ENCODE measurements around the gene CLIP4. TPM values are rescaled to one million over a fixed set of nuclear protein-coding genes. Genes with fewer than 3 reads are reported as not detected.

CLIP4 gene
- total RNA-seq, 1 experiment from 2014 or later: 0.39 TPM

DNA sequence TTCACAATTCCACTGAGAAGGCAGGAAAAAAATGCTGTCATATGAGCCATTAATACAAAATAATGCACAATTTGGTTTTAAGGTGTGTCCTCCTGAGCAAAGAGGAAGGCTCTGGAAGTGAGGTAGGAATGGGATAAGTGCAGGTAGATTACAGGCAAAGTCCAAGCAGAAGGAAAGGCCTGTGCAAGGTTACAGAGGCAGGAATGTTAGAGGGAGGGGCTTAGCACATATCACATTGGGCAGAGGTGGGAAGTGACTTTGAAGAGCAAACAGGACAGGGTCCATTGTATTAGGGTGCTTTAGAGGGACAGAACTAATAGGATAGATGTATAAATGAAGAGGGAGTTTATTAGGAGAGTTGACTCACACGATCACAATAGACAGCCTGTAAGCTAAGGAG is 14.7 kb upstream of the CLIP4 start:
- Mint-ChIP-seq H3K36me3 (peaks cover 10% of the 10 kb centered on the region), H3K27me3 (ENCODE audit: low read depth) (no peaks in the 10 kb centered on the region), H3K4me3 (no peak overlapping the region), H3K27ac (no peak overlapping the region), H3K4me1 (no peaks in the 10 kb centered on the region), H3K9me3 (peaks cover 16% of the 10 kb centered on the region)
- ChIA-PET POLR2A (interaction anchor here (0.7 kb wide), 1 partner anchor 105 kb away, joined by 14 read pairs; no protein-coding TSS in a partner anchor), CTCF (no interaction called here)
- TF ChIP-seq RORB (CRISPR knock-in tag; IDR thresholded peaks at IDR 0.05): no peak
- no peak for TF ChIP-seq NR3C1 (CRISPR knock-in tag; conservative IDR thresholded peaks at IDR 0.05; ENCODE audit: low read depth)
- no peak for TF ChIP-seq TEAD1 (CRISPR knock-in tag; IDR thresholded peaks at IDR 0.05)
- no peak for TF ChIP-seq FOXK1 (CRISPR knock-in tag; IDR thresholded peaks at IDR 0.05)
- TF ChIP-seq, protein P1, sequence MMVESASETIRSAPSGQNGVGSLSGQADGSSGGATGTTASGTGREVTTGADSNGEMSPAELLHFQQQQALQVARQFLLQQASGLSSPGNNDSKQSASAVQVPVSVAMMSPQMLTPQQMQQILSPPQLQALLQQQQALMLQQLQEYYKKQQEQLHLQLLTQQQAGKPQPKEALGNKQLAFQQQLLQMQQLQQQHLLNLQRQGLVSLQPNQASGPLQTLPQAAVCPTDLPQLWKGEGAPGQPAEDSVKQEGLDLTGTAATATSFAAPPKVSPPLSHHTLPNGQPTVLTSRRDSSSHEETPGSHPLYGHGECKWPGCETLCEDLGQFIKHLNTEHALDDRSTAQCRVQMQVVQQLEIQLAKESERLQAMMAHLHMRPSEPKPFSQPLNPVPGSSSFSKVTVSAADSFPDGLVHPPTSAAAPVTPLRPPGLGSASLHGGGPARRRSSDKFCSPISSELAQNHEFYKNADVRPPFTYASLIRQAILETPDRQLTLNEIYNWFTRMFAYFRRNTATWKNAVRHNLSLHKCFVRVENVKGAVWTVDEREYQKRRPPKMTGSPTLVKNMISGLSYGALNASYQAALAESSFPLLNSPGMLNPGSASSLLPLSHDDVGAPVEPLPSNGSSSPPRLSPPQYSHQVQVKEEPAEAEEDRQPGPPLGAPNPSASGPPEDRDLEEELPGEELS (CRISPR knock-in tag; IDR thresholded peaks at IDR 0.05): no peak
- no peak for TF ChIP-seq GRHL2 (CRISPR knock-in tag; IDR thresholded peaks at IDR 0.05; ENCODE audit: insufficient replicate concordance, severe bottlenecking)
- TF ChIP-seq, protein P2, sequence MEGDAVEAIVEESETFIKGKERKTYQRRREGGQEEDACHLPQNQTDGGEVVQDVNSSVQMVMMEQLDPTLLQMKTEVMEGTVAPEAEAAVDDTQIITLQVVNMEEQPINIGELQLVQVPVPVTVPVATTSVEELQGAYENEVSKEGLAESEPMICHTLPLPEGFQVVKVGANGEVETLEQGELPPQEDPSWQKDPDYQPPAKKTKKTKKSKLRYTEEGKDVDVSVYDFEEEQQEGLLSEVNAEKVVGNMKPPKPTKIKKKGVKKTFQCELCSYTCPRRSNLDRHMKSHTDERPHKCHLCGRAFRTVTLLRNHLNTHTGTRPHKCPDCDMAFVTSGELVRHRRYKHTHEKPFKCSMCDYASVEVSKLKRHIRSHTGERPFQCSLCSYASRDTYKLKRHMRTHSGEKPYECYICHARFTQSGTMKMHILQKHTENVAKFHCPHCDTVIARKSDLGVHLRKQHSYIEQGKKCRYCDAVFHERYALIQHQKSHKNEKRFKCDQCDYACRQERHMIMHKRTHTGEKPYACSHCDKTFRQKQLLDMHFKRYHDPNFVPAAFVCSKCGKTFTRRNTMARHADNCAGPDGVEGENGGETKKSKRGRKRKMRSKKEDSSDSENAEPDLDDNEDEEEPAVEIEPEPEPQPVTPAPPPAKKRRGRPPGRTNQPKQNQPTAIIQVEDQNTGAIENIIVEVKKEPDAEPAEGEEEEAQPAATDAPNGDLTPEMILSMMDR (IDR thresholded peaks at IDR 0.05): no peak
- no peak for TF ChIP-seq ZNF263 (CRISPR knock-in tag; IDR thresholded peaks at IDR 0.05; ENCODE audit: low read depth)
- no peak for TF ChIP-seq CDX4 (CRISPR knock-in tag; IDR thresholded peaks at IDR 0.05; ENCODE audit: borderline replicate concordance)
- TF ChIP-seq IRF2 (CRISPR knock-in tag; IDR thresholded peaks at IDR 0.05; ENCODE audit: borderline replicate concordance, low read depth): no peak
- no peak for TF ChIP-seq ZNF416 (CRISPR knock-in tag; IDR thresholded peaks at IDR 0.05)
- no peak for TF ChIP-seq ZNF219 (CRISPR knock-in tag; IDR thresholded peaks at IDR 0.05; ENCODE audit: borderline replicate concordance)
- no peak for TF ChIP-seq E2F1 (CRISPR knock-in tag; IDR thresholded peaks at IDR 0.05)
- DNase-seq (ENCODE audit: low spot score) (no peak), ATAC-seq (no peak)

DNA sequence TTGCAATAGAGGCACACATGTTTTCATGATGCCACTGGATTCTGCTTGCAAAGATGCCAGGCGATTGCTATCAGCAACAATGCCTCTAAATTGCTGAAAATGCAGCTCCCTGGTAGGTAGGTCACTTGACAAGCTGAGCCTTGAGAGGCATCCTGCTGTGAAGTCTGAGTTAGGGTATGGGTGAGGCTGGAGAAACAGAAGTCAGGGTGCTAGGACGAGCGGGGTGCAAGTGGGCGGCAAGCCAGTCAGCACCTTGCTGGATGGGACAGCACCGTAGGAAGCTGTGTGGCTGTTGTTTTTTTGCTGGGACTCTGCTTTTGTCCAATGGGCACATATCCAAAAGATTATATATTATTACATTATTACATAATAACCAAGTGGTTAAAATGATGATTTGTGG is 10.5 kb upstream of the CLIP4 start:
- no peak overlapping the region for H3K27ac Mint-ChIP-seq
- H3K4me1 Mint-ChIP-seq: no peaks in the 10 kb centered on the region
- DNase-seq (ENCODE audit: low spot score) (no peak), ATAC-seq (no peak)
- ChIA-PET CTCF (no interaction called here), POLR2A (no interaction called here)
- H3K36me3 Mint-ChIP-seq: peaks cover 10% of the 10 kb centered on the region
- H3K9me3 Mint-ChIP-seq: peaks cover 13% of the 10 kb centered on the region
- no peak overlapping the region for H3K4me3 Mint-ChIP-seq
- no peaks in the 10 kb centered on the region for H3K27me3 Mint-ChIP-seq (ENCODE audit: low read depth)
- TF ChIP-seq ZNF423 (CRISPR knock-in tag; IDR thresholded peaks at IDR 0.05) (no peak), JAZF1 (CRISPR knock-in tag; IDR thresholded peaks at IDR 0.05) (no peak), OVOL2 (CRISPR knock-in tag; IDR thresholded peaks at IDR 0.05; ENCODE audit: borderline replicate concordance) (no peak), NR1H2 (CRISPR knock-in tag; IDR thresholded peaks at IDR 0.05) (no peak), HMGA2 (CRISPR knock-in tag; IDR thresholded peaks at IDR 0.05) (no peak), ZNF396 (CRISPR knock-in tag; IDR thresholded peaks at IDR 0.05; ENCODE audit: borderline replicate concordance) (no peak), E2F1 (CRISPR knock-in tag; IDR thresholded peaks at IDR 0.05) (no peak), NFYB (CRISPR knock-in tag; conservative IDR thresholded peaks at IDR 0.05; ENCODE audit: low read depth) (no peak)
